Fibroblast of skin of scalp (primary cell): ENCODE data around the gene OCIAD2.
"Not testable (repeated sequence)": the region's sequence is repeated elsewhere in the genome, so short reads cannot be mapped to it uniquely, and the experiment has no call there.

Experiments used
- DNase-seq: peaks from one replicate; pipeline ENCODE4 v3.0.0-alpha.2; 2013

The OCIAD2 gene

GRCh38 chr4:48853604-48854394 lies 52.8 kb downstream of the OCIAD2 start:
- DNase-seq, result no peak

DNA sequence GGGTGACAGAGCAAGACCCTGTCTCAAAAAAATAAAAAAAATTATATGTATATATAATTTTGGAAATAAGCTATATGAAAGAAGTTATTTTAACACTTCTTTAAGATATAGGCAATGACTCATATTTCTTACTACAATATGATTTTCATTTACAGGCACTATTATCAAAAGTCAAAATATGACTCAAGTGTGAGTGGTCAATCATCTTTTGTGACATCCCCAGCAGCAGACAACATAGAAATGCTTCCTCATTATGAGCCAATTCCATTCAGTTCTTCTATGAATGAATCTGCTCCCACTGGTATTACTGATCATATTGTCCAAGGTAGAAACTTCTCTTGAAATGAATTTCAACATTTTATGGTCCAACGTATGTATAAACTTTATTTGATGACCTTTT lies 54.9 kb downstream of the OCIAD2 start:
- DNase-seq, result no peak

- DNase-seq, result not testable (repeated sequence)
Measured at GRCh38 chr4:48848799-48849198, 57.8 kb downstream of the OCIAD2 start.

- no peak for DNase-seq
Measured at GRCh38 chr4:48844843-48845242, 61.7 kb downstream of the OCIAD2 start.

GRCh38 chr4:48841045-48841827 lies 65.3 kb downstream of the OCIAD2 start:
- no peak for DNase-seq

DNA sequence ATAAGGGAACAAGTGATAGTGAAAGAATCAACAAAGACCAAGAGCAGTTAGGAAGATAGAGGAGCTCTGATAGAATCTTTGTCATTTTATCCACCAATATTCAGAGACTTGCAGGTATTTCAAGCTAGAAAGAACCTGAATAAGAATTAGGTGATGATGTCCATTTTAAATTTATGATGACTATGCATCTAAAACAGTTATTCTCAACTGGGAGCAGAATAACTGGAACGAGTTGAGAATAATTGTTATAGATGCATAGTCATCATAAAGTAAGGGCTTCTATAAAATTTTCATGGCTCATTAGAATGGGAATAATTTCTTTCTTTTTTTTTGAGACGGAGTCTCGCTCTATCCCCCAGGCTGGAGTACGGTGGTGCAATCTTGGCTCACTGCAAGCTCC lies 69.9 kb downstream of the OCIAD2 start:
- DNase-seq, result no peak
